EL (cell line): ENCODE data around the gene FRMD1.

Source experiments
- DNase-seq: peaks from one replicate; pipeline ENCODE4 v3.0.0-alpha.2; 2016

The FRMD1 gene

DNA sequence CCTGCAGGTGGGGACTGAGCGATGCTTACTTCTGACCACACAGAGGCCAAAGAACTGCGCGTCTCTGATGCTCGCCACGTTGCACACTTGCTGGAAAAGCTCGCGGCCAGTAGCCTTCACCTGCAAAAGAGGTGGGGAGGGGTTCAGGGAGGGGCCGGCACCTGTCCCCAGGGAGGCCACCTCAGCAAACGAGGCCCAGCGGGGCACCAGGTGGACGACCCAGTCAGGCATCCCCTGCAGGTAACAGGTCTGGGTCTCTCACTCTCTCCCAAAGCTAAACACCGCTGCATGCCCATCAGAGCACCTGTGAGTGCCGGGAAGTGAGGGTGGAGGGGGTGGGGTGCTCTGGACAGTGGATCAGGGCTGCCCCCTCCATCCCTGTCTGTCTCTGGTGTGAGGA, 3.8 kb downstream of the FRMD1 start:
- DNase-seq, result no peak

- no peak for DNase-seq
Observed at GRCh38 chr6:168073937-168074730, 4.9 kb downstream of the FRMD1 start.

GRCh38 chr6:168072730-168073129, 6.3 kb downstream of the FRMD1 start:
- DNase-seq, result no peak

DNA sequence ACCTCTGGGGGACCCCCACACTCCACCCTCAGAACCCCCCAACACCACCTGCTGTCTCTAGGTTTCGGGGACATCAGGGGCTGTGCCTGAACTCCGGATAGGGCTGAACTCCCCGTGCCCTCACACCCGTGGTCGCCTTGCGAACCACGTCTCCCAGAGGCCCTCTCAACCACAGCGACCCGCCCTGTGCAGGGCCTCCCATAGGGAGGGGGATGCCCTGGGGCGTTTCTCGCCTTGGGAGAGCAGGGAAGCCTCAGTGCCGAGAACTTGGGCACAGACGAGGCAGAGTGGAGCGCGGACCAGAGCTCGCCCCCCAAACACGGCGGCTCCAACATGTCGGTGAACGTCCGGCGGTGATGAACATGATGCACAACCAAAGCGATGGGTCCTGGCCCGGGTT, 6.8 kb downstream of the FRMD1 start:
- no peak for DNase-seq

DNA sequence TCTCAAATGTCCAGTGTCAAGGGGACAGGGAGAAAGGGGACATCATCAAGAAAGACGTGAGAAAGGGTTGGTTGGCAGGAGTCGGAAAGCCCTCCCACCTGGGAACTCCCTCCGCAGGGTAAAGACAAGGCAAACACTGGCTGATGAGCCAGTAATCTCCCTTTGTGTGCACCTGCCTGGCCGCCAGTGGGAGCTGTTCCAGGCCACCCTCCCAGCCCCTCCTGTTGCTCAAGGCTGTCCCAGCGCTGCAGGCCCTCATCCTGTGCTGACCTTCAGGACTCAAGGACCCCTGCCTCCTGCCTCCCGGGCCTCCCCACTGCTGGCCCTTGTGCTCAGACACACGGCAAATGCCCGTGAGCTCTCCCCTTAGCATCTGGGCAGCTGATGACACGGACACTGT, 7.4 kb downstream of the FRMD1 start:
- DNase-seq, result no peak

- no peak for DNase-seq
Observed at GRCh38 chr6:168070804-168071203, 8.2 kb downstream of the FRMD1 start.

DNA sequence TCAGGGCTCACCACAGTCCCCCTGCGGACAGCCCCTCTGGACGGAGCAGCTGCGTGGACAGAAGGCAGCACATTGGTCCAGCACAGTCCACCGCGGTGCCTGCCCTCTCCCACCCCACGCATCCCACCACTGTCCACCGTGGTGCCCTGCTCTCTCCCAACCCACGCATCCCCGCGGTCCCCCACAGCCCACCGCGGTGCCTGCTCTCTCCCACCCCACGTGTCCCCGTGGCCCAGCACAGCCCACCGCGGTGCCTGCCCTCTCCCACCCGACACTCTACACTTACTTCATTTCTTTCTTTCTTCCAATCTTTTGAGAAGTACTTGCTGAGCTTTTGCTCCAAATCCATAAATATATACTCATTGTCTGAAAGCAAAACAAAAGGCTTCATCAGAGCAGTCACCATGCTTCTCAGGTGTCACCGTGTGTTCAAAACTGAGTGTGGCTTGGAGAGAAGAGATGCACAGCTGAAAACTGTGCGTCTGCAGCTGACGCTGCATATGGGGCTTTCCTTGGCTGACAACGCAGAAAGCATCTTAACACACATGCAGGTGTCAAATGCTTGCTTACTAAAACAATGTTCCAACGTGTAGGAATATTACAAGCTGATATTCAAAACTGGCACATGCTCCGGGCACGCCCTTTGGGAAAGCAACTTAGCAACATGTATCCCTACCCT, 11.8 kb downstream of the FRMD1 start:
- no peak for DNase-seq

DNA sequence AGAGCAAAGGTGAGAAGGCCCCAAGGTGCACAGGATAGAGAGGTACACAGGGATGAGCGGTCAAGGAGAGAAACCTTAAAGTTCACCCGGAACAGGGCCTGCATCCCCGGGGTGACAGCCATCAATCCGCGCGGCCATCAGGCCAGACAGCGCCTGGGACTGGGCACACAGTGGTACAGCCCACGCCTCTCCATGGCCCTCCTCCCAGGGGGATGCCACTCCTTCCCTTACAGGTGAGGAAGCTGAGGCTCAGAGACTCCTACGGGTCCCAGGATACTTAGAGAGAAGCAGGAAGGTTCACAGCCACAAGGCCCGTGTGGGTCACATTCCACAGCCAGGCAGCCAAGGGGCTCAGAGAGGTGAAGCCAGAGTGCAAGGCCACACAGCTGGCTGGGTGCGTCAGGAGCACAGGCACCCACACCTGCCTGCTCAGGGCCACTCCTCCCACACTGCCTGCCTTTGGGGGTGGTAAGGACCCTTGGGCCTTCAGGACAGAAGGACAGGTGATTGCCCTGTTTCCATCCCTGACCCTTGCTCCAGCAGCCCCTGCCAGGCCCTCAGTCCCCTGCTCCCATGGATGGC, 14.7 kb downstream of the FRMD1 start:
- DNase-seq, result no peak

- no peak for DNase-seq
Observed at GRCh38 chr6:168063431-168063830, 15.6 kb downstream of the FRMD1 start.

GRCh38 chr6:168062346-168063289, 16.4 kb downstream of the FRMD1 start:
- no peak for DNase-seq

- no peak for DNase-seq
Observed at GRCh38 chr6:168061269-168062210, 17.5 kb downstream of the FRMD1 start.

DNA sequence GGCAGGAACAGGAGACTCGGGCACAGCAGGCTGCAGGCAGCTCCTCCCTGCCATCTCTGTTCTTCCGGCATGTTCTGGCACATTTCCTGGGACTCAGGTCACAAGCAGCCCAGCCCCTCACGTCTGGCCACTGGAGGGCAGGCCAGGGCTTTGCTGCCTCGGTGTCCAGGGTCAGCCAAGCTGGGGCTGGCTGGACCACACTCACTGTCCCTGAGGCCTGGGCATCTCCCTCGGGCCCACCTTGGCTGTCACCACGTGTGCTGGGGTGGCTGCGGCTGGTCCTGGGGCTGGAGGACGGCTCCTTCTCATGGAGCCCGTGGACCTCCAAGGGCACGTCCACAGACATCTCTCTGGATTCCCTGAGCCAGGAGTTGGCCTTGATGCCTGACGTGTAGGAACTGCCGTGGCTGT, 18.5 kb downstream of the FRMD1 start:
- peak; percentile 60 for DNase-seq

- DNase-seq, result no peak
Observed at GRCh38 chr6:168058691-168059551, 20.1 kb downstream of the FRMD1 start.

DNA sequence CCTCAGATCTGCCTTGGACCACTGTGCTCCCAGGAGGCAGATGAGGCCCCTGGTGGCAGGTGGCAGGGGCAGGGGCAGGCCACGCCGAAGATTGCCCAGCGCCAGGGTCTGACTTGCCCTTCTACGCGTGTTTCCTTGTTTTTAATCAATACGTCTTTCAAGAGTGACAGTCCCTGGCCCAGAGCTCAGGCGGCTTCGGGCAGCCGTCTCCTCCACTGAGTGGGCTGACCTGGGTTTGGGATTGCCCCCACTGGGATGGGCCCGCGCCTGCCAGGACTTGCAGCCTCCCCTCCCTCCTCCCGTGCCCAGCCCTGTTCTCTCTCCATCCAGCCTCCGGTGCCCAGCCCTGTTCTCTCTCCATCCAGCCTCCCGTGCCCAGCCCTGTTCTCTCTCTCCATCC, 21.2 kb downstream of the FRMD1 start:
- no peak for DNase-seq

- no peak for DNase-seq
Observed at GRCh38 chr6:168056892-168057527, 22.0 kb downstream of the FRMD1 start.

- DNase-seq, result no peak
Observed at GRCh38 chr6:168055696-168056489, 23.1 kb downstream of the FRMD1 start.

GRCh38 chr6:168054765-168055560, 24.0 kb downstream of the FRMD1 start:
- DNase-seq, result no peak

- no peak for DNase-seq
Observed at GRCh38 chr6:168053957-168054471, 25.0 kb downstream of the FRMD1 start.
